ENCODE results near the gene FBXO28. TPM values are rescaled to one million over a fixed set of nuclear protein-coding genes. Genes with fewer than 3 reads are reported as not detected.
A peak's percentile ranks its signal among the peaks of the same experiment; 100 is the strongest.

Gene FBXO28
- total RNA-seq, 8 experiments from 2014 or later, result 18.7 to 37.6 (median 25.1) TPM

- ATAC-seq (replicated peaks in 6 of 8), result no peak
- H3K27ac ChIP-seq, result no peak overlapping the region
- H3K4me3 ChIP-seq, result no peak overlapping the region
- in situ Hi-C loops (cut with MboI; ENCODE audit: low pct_unique_long_range_greater_than_20kb in 2 of 9, low sequenced_read_pairs in 9 of 9, unreplicated experiment in 9 of 9), result no loop called here
- peaks cover 9 to 10% of the 10 kb centered on the region in 2 donors for H3K4me1 ChIP-seq (replicated peaks in 1 of 2)
- 71 to 100% (median 80%) methylated on average over 1 to 2 of the region's 2 CpGs; no CpG with 5 or more reads in 3 of the 10 experiments for WGBS, 10 experiments
These were observed 32.3 kb upstream of the FBXO28 start for GRCh38 chr1:224081604-224082003.

- H3K27ac ChIP-seq, result no peak overlapping the region
- no peak overlapping the region for H3K4me3 ChIP-seq
- in situ Hi-C loops (cut with MboI; ENCODE audit: low pct_unique_long_range_greater_than_20kb in 2 of 9, low sequenced_read_pairs in 9 of 9, unreplicated experiment in 9 of 9), result no loop called here
- WGBS, 10 experiments, result 17 to 88% (median 60%) methylated on average over 1 to 4 of the region's 4 CpGs; no CpG with 5 or more reads in 2 of the 10 experiments
- ATAC-seq (replicated peaks in 6 of 8), result peak in 2 of 8 experiments; percentile 28 to 57
- H3K4me1 ChIP-seq (replicated peaks in 1 of 2), result peaks cover 9 to 10% of the 10 kb centered on the region in 2 donors
These were observed 31.8 kb upstream of the FBXO28 start for GRCh38 chr1:224082146-224082545.

GRCh38 chr1:224084867-224085266 lies 29.0 kb upstream of the FBXO28 start:
- 0 to 83% (median 58%) methylated on average over 1 to 4 of the region's 4 CpGs for WGBS, 10 experiments
- H3K4me1 ChIP-seq (replicated peaks in 1 of 2), result peaks cover 9 to 10% of the 10 kb centered on the region in 2 donors
- no peak for ATAC-seq (replicated peaks in 6 of 8)
- no peak overlapping the region for H3K27ac ChIP-seq
- no peak overlapping the region for H3K4me3 ChIP-seq
- in situ Hi-C loops (cut with MboI; ENCODE audit: low pct_unique_long_range_greater_than_20kb in 2 of 9, low sequenced_read_pairs in 9 of 9, unreplicated experiment in 9 of 9), result no loop called here

- 74 to 98% (median 90%) methylated on average over 2 to 4 of the region's 4 CpGs; no CpG with 5 or more reads in 4 of the 10 experiments for WGBS, 10 experiments
- no peak for ATAC-seq (replicated peaks in 6 of 8)
- H3K27ac ChIP-seq, result no peak overlapping the region
- in situ Hi-C loops (cut with MboI; ENCODE audit: low pct_unique_long_range_greater_than_20kb in 2 of 9, low sequenced_read_pairs in 9 of 9, unreplicated experiment in 9 of 9), result no loop called here
- H3K4me3 ChIP-seq, result no peak overlapping the region
- peaks cover 2 to 3% of the 10 kb centered on the region in 2 donors for H3K4me1 ChIP-seq (replicated peaks in 1 of 2)
These were observed 28.3 kb upstream of the FBXO28 start for GRCh38 chr1:224085421-224086108.

- 0 to 86% (median 72%) methylated on average over 1 to 2 of the region's 2 CpGs for WGBS, 10 experiments
- ATAC-seq (replicated peaks in 6 of 8), result peak in 2 of 8 experiments; percentile 71 to 79
These were observed 26.6 kb upstream of the FBXO28 start for GRCh38 chr1:224087286-224087794.

GRCh38 chr1:224089583-224089982 lies 24.3 kb upstream of the FBXO28 start:
- H3K4me3 ChIP-seq, result no peak overlapping the region
- H3K4me1 ChIP-seq (replicated peaks in 1 of 2), result no peaks in the 10 kb centered on the region
- 23 to 100% (median 79%) methylated on average over 1 to 3 of the region's 3 CpGs; no CpG with 5 or more reads in 3 of the 10 experiments for WGBS, 10 experiments
- H3K27ac ChIP-seq, result no peak overlapping the region
- ATAC-seq (replicated peaks in 6 of 8), result no peak
- in situ Hi-C loops (cut with MboI; ENCODE audit: low pct_unique_long_range_greater_than_20kb in 2 of 9, low sequenced_read_pairs in 9 of 9, unreplicated experiment in 9 of 9), result no loop called here

More at GRCh38 chr1:224087286-224087794, 26.6 kb upstream of the FBXO28 start:
- H3K27ac ChIP-seq, result no peak overlapping the region
- in situ Hi-C loops (cut with MboI; ENCODE audit: low pct_unique_long_range_greater_than_20kb in 2 of 9, low sequenced_read_pairs in 9 of 9, unreplicated experiment in 9 of 9), result no loop called here
- H3K4me3 ChIP-seq, result no peak overlapping the region
- H3K4me1 ChIP-seq (replicated peaks in 1 of 2), result no peaks in the 10 kb centered on the region

- H3K27ac ChIP-seq, result no peak overlapping the region
- no peaks in the 10 kb centered on the region for H3K4me1 ChIP-seq (replicated peaks in 1 of 2)
- ATAC-seq (replicated peaks in 6 of 8), result no peak
- in situ Hi-C loops (cut with MboI; ENCODE audit: low pct_unique_long_range_greater_than_20kb in 2 of 9, low sequenced_read_pairs in 9 of 9, unreplicated experiment in 9 of 9), result no loop called here
- WGBS, 10 experiments, result 40 to 100% (median 89%) methylated on average over 1 to 5 of the region's 5 CpGs; no CpG with 5 or more reads in 1 of the 10 experiments
- H3K4me3 ChIP-seq, result no peak overlapping the region
These were observed 23.8 kb upstream of the FBXO28 start for GRCh38 chr1:224090116-224090515.

- Histone ChIP-seq H3K4me1 (replicated peaks in 1 of 2) (no peaks in the 10 kb centered on the region), H3K4me3 (no peak overlapping the region), H3K27ac (no peak overlapping the region)
- 0 to 93% (median 83%) methylated on average over 1 of the region's 1 CpG; no CpG with 5 or more reads in 2 of the 10 experiments for WGBS, 10 experiments
- ATAC-seq (replicated peaks in 6 of 8), result no peak
- in situ Hi-C loops (cut with MboI; ENCODE audit: low pct_unique_long_range_greater_than_20kb in 2 of 9, low sequenced_read_pairs in 9 of 9, unreplicated experiment in 9 of 9), result no loop called here
These were observed 21.8 kb upstream of the FBXO28 start for GRCh38 chr1:224092111-224092510.

- 0 to 83% (median 70%) methylated on average over 1 to 2 of the region's 2 CpGs; no CpG with 5 or more reads in 1 of the 10 experiments for WGBS, 10 experiments
- no peak for ATAC-seq (replicated peaks in 6 of 8)
- Histone ChIP-seq H3K27ac (no peak overlapping the region), H3K4me3 (no peak overlapping the region), H3K4me1 (replicated peaks in 1 of 2) (no peaks in the 10 kb centered on the region)
- in situ Hi-C loops (cut with MboI; ENCODE audit: low pct_unique_long_range_greater_than_20kb in 2 of 9, low sequenced_read_pairs in 9 of 9, unreplicated experiment in 9 of 9), result no loop called here
These were observed 21.3 kb upstream of the FBXO28 start for GRCh38 chr1:224092601-224093000.

GRCh38 chr1:224095339-224095738 lies 18.6 kb upstream of the FBXO28 start:
- Histone ChIP-seq H3K27ac (no peak overlapping the region), H3K4me3 (no peak overlapping the region), H3K4me1 (replicated peaks in 1 of 2) (no peaks in the 10 kb centered on the region)
- in situ Hi-C loops (cut with MboI; ENCODE audit: low pct_unique_long_range_greater_than_20kb in 2 of 9, low sequenced_read_pairs in 9 of 9, unreplicated experiment in 9 of 9), result no loop called here
- ATAC-seq (replicated peaks in 6 of 8), result no peak
- WGBS, 10 experiments, result 0 to 83% (median 57%) methylated on average over 1 of the region's 1 CpG; no CpG with 5 or more reads in 1 of the 10 experiments

- H3K4me3 ChIP-seq, result no peak overlapping the region
- 71 to 100% (median 92%) methylated on average over 1 of the region's 1 CpG; no CpG with 5 or more reads in 6 of the 10 experiments for WGBS, 10 experiments
- no peak overlapping the region for H3K27ac ChIP-seq
- no peaks in the 10 kb centered on the region for H3K4me1 ChIP-seq (replicated peaks in 1 of 2)
- in situ Hi-C loops (cut with MboI; ENCODE audit: low pct_unique_long_range_greater_than_20kb in 2 of 9, low sequenced_read_pairs in 9 of 9, unreplicated experiment in 9 of 9), result no loop called here
- ATAC-seq (replicated peaks in 6 of 8), result peak in 2 of 8 experiments; percentile 32 to 73
These were observed 18.0 kb upstream of the FBXO28 start for GRCh38 chr1:224095867-224096266.

GRCh38 chr1:224096773-224097172 lies 17.1 kb upstream of the FBXO28 start:
- whole genome bisulfite sequencing, 10 experiments, result 100% methylated on average over 1 of the region's 1 CpG; no CpG with 5 or more reads in 3 of the 10 experiments
- ATAC-seq (replicated peaks in 6 of 8), result no peak
- Histone ChIP-seq H3K4me1 (replicated peaks in 1 of 2) (no peaks in the 10 kb centered on the region), H3K4me3 (no peak overlapping the region), H3K27ac (no peak overlapping the region)
- in situ Hi-C loops (cut with MboI; ENCODE audit: low pct_unique_long_range_greater_than_20kb in 2 of 9, low sequenced_read_pairs in 9 of 9, unreplicated experiment in 9 of 9), result no loop called here

- no peak for ATAC-seq (replicated peaks in 6 of 8)
- in situ Hi-C loops (cut with MboI; ENCODE audit: low pct_unique_long_range_greater_than_20kb in 2 of 9, low sequenced_read_pairs in 9 of 9, unreplicated experiment in 9 of 9), result no loop called here
- H3K4me1 ChIP-seq (replicated peaks in 1 of 2), result no peaks in the 10 kb centered on the region
- H3K27ac ChIP-seq, result no peak overlapping the region
- WGBS, 10 experiments, result 31 to 100% (median 85%) methylated on average over 1 to 4 of the region's 4 CpGs
- H3K4me3 ChIP-seq, result no peak overlapping the region
These were observed 15.9 kb upstream of the FBXO28 start for GRCh38 chr1:224098007-224098406.

Data from motor neuron (in vitro differentiated cells).